ENCODE data around the gene JAK1.
"Not testable (repeated sequence)": the region's sequence is repeated elsewhere in the genome, so short reads cannot be mapped to it uniquely, and the experiment has no call there.

The JAK1 gene

GRCh38 chr1:64839732-64840405 is 126.5 kb downstream of the JAK1 start:
- no peak for DNase-seq

- no peak for DNase-seq
Observed at GRCh38 chr1:64839261-64839660, 127.1 kb downstream of the JAK1 start.

- DNase-seq: no peak
Observed at GRCh38 chr1:64838486-64838885, 127.9 kb downstream of the JAK1 start.

GRCh38 chr1:64836802-64837201 is 129.5 kb downstream of the JAK1 start:
- no peak for DNase-seq

- no peak for DNase-seq
Observed at GRCh38 chr1:64834734-64835133, 131.6 kb downstream of the JAK1 start.

- no peak for DNase-seq
Observed at GRCh38 chr1:64830030-64830651, 136.2 kb downstream of the JAK1 start.

GRCh38 chr1:64829411-64830029 is 136.8 kb downstream of the JAK1 start:
- DNase-seq: no peak

- no peak for DNase-seq
Observed at GRCh38 chr1:64828829-64829228, 137.5 kb downstream of the JAK1 start.

- DNase-seq: no peak
Observed at GRCh38 chr1:64826991-64827390, 139.4 kb downstream of the JAK1 start.

- peak; percentile 51 for DNase-seq
Observed at GRCh38 chr1:64823691-64824476, 142.5 kb downstream of the JAK1 start.

- no peak for DNase-seq
Observed at GRCh38 chr1:64822621-64823020, 143.7 kb downstream of the JAK1 start.

- not testable (repeated sequence) for DNase-seq
Observed at GRCh38 chr1:64820572-64820971, 145.8 kb downstream of the JAK1 start.

- not testable (repeated sequence) for DNase-seq
Observed at GRCh38 chr1:64817364-64817763, 149.0 kb downstream of the JAK1 start.

GRCh38 chr1:64814427-64814826 is 151.9 kb downstream of the JAK1 start:
- no peak for DNase-seq

GRCh38 chr1:64811131-64811530 is 155.2 kb downstream of the JAK1 start:
- DNase-seq: no peak

- DNase-seq: no peak
Observed at GRCh38 chr1:64810001-64810400, 156.3 kb downstream of the JAK1 start.

GRCh38 chr1:64809309-64809708 is 157.0 kb downstream of the JAK1 start:
- no peak for DNase-seq

GRCh38 chr1:64801851-64802523 is 164.4 kb downstream of the JAK1 start:
- no peak for DNase-seq

- DNase-seq: no peak
Observed at GRCh38 chr1:64798872-64799271, 167.5 kb downstream of the JAK1 start.

- peak; percentile 1 for DNase-seq
Observed at GRCh38 chr1:64790832-64791487, 175.4 kb downstream of the JAK1 start.
